GM12878 (cell line): Measurements from ENCODE around the gene VARS2.
"Not testable (repeated sequence)": the region's sequence is repeated elsewhere in the genome, so short reads cannot be mapped to it uniquely, and the experiment has no call there.

Experiments used
- CTCF ChIP-seq, 3 experiments: IDR thresholded peaks in 2 of 3; conservative IDR thresholded peaks in 1 of 3; 2 replicates each; pipeline ENCODE4 v1.5.1; 2011; ENCODE audit warnings: low read depth in 3 of 3, low read length in 3 of 3, mild to moderate bottlenecking in 3 of 3, control low read depth in 2 of 3, moderate library complexity in 2 of 3, inconsistent platforms in 1 of 3, mixed read lengths in 1 of 3; ENCODE audit not compliant: control insufficient read depth in 2 of 3, insufficient read depth in 1 of 3; ENCODE audit errors: extremely low read depth in 1 of 3
- HCFC1 ChIP-seq: fragments of 150-350 bp; IDR thresholded peaks from 2 replicates; pipeline ENCODE4 v1.6.1; 2014; ENCODE audit warnings: low read length
- HDAC2 ChIP-seq: fragments of 200-600 bp; sonication (generic); IDR thresholded peaks from 2 replicates; pipeline ENCODE4 v1.6.1; 2017
- MAX ChIP-seq: IDR thresholded peaks from 2 replicates; pipeline ENCODE4 v1.6.1; 2012; ENCODE audit warnings: low read depth, low read length, improper control_type of control experiment
- POLR2A ChIP-seq: IDR thresholded peaks from 2 replicates; pipeline ENCODE4 v1.6.1; 2011; ENCODE audit warnings: low read depth, mild to moderate bottlenecking, low read length
- RBBP5 ChIP-seq: fragments of 200-600 bp; sonication (generic); conservative IDR thresholded peaks from 2 replicates; pipeline ENCODE4 v1.6.1; 2016
- ZBTB40 ChIP-seq: fragments of 450-650 bp; IDR thresholded peaks from 2 replicates; pipeline ENCODE4 v1.6.1; 2016; ENCODE audit warnings: mild to moderate bottlenecking, moderate library complexity, borderline replicate concordance

- not testable (repeated sequence) for TF ChIP-seq HCFC1; ZBTB40; MAX; CTCF (IDR thresholded peaks at IDR 0.05 in 2 of 3, conservative IDR thresholded peaks at IDR 0.05 in 1 of 3; ENCODE audit: control insufficient read depth in 2 of 3, extremely low read depth in 1 of 3, insufficient read depth in 1 of 3, low read depth in 3 of 3, low read length in 3 of 3); RBBP5; POLR2A; HDAC2
Observed at GRCh38 chr6:30907290-30907757, 6.7 kb upstream of the VARS2 start.
